ENCODE results near the gene NAGLU. TPM values are rescaled to one million over a fixed set of nuclear protein-coding genes. Genes with fewer than 3 reads are reported as not detected.

The NAGLU gene
- total and polyA plus RNA-seq, 8 donors: 11.7 to 55.8 (median 21.1) TPM

DNA sequence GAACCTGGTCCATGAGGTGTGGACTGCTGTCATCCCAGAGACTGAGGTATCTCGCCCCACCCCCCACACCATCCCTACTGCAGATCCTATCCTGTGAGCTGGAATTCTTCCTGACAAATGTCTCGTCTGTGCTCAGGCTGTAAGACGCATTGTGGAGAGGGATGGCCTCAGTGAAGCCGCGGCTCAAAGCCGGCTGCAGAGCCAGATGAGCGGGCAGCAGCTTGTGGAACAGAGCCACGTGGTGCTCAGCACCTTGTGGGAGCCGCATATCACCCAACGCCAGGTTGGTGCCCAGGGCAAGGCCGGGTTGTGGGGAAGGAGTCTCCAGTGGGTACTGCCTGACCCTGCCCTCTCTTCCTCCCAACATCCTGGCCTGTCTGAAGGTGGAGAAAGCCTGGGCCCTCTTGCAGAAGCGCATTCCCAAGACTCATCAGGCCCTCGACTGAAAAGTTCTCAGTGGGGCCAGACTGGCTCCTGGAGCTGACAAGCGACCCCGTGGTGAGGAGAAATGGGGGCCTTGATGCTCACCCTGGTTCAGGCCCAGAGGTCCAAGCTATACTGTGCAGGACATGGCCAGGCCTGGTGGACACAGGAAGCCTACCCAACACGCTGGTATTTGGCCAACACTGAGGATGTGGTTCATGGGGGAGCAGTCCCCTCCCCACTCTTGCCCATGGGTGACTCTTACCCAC is 29.6 kb downstream of the NAGLU start:
- H3K27ac ChIP-seq: peak overlapping the region; percentile 89 to 99 (median 97)
- H3K36me3 ChIP-seq: peaks cover 44 to 53% (median 47%) of the 10 kb centered on the region in 4 donors
- H3K4me3 ChIP-seq: peak overlapping the region in 1 of 4 donors; percentile 91
- 87 to 93% (median 90%) methylated on average over 12 to 16 of the region's 16 CpGs for WGBS, 5 donors
- DNase-seq: no peak
- H3K4me1 ChIP-seq: peaks cover 55 to 83% (median 81%) of the 10 kb centered on the region in 4 donors
- no peaks in the 10 kb centered on the region for H3K9me3 ChIP-seq
- intact Hi-C loops (cut with DNase I; ENCODE audit: low total_unique reads): no loop called here
- TF ChIP-seq POLR2AphosphoS5 (IDR thresholded peaks at IDR 0.05) (no peak), POLR2A (IDR thresholded peaks at IDR 0.05) (no peak), EP300 (IDR thresholded peaks at IDR 0.05) (no peak)
- TF ChIP-seq, protein P1, sequence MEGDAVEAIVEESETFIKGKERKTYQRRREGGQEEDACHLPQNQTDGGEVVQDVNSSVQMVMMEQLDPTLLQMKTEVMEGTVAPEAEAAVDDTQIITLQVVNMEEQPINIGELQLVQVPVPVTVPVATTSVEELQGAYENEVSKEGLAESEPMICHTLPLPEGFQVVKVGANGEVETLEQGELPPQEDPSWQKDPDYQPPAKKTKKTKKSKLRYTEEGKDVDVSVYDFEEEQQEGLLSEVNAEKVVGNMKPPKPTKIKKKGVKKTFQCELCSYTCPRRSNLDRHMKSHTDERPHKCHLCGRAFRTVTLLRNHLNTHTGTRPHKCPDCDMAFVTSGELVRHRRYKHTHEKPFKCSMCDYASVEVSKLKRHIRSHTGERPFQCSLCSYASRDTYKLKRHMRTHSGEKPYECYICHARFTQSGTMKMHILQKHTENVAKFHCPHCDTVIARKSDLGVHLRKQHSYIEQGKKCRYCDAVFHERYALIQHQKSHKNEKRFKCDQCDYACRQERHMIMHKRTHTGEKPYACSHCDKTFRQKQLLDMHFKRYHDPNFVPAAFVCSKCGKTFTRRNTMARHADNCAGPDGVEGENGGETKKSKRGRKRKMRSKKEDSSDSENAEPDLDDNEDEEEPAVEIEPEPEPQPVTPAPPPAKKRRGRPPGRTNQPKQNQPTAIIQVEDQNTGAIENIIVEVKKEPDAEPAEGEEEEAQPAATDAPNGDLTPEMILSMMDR (IDR thresholded peaks at IDR 0.05): no peak
- no peaks in the 10 kb centered on the region for H3K27me3 ChIP-seq

DNA sequence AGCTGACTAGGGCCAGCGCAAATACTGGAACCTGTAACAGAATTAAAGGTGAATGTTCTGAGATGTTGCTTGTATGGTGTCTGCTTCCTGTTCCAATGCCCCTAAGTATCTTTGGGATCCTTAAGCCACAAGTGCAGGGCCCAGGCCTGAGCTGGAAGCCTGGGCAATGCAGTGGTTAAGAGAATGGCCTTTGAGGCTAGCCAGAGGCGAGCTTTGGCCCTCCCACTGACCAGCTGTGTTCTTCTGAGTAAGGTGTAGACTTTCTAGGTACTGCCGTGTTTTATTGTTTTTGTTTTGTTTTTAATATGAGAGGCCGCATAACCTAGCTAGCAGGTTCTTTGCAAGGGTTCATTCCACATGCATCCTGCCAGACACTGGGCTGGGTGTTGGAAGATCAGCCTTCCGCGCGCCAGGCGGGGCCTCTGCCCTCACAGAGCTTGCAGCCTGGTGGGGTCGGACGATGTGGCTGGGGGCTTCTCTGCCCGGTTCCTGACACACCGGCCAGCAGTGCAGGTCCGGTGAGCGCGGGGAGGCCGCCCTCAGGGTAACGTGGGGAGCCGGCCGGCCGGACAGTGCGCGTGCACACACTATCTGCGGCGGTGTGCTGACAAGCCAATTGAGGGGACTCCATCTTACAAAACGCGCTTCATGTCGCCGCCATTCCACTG is 30.3 kb downstream of the NAGLU start:
- intact Hi-C loops (cut with DNase I; ENCODE audit: low total_unique reads): no loop called here
- 18 to 27% (median 21%) methylated on average over 26 to 28 of the region's 28 CpGs for WGBS, 5 donors
- no peaks in the 10 kb centered on the region for H3K9me3 ChIP-seq
- DNase-seq: no peak
- peak overlapping the region; percentile 73 to 94 (median 89) for H3K4me3 ChIP-seq
- H3K36me3 ChIP-seq: peaks cover 46 to 60% (median 54%) of the 10 kb centered on the region in 4 donors
- peak overlapping the region; percentile 89 to 99 (median 97) for H3K27ac ChIP-seq
- TF ChIP-seq POLR2AphosphoS5 (IDR thresholded peaks at IDR 0.05) (no peak), POLR2A (IDR thresholded peaks at IDR 0.05) (no peak), EP300 (IDR thresholded peaks at IDR 0.05) (no peak)
- TF ChIP-seq, protein P1 (IDR thresholded peaks at IDR 0.05): no peak
- no peaks in the 10 kb centered on the region for H3K27me3 ChIP-seq
- peaks cover 53 to 85% (median 83%) of the 10 kb centered on the region in 4 donors for H3K4me1 ChIP-seq

DNA sequence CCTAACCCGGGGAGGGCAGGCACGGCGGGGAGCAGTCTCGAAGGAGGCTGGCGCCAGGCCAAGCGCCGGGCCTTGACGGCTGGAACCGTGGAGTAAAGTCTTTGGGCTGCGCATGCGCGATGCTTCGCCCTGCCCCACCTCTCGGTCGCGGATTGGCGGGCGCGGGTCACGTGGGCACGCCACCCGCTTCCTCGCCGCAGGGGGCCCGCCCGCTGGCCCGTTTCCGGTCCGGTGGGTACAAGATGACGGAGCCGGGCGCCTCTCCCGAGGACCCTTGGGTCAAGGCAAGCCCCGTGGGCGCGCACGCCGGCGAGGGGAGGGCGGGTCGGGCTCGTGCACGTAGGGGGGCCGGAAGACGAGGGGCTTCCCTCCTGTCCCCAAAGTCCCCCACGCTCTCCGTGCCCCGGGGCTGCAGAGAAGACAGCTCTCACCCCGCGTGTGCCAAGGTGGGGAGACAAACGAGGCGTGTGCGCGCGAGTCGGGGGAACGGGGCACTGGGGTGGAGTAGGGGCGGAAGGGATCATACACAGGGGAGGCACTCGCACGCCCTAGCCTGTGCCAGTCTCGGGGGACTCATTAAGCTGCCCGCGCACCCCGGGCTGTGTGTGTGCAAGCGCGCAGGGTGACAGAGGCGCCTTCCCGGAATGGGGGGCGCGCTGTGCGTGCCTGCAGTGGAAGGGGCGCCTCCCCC is 31.0 kb downstream of the NAGLU start, which contains the start of gene MLX:
Gene MLX, plus strand, starts transcription at position 218 of the 691 bp plus-strand sequence. Its CDS starts 25 bp downstream, at position 243.
- H3K4me3 ChIP-seq: peak within 1 kb of the TSS; percentile 73 to 94 (median 89)
- DNase-seq: peak; percentile 97 to 98
- intact Hi-C loops (cut with DNase I; ENCODE audit: low total_unique reads): no loop called here
- H3K4me1 ChIP-seq: peaks cover 52 to 87% (median 86%) of the 10 kb centered on the region in 4 donors
- WGBS, 5 donors: 0% methylated on average over 39 to 72 of the region's 72 CpGs
- H3K9me3 ChIP-seq: no peaks in the 10 kb centered on the region
- H3K27me3 ChIP-seq: no peaks in the 10 kb centered on the region
- TF ChIP-seq POLR2AphosphoS5 (IDR thresholded peaks at IDR 0.05): peak; percentile 67 to 92 (median 82)
- TF ChIP-seq, protein P1 (IDR thresholded peaks at IDR 0.05): no peak
- peak in 1 of 4 donors; percentile 25 for TF ChIP-seq POLR2A (IDR thresholded peaks at IDR 0.05)
- TF ChIP-seq EP300 (IDR thresholded peaks at IDR 0.05): no peak
- peak within 1 kb of the TSS; percentile 89 to 99 (median 97) for H3K27ac ChIP-seq
- H3K36me3 ChIP-seq: peaks cover 53 to 66% (median 61%) of the 10 kb centered on the region in 4 donors
